HG02798 (cell line): ENCODE measurements around the gene MXD3.
"Not testable (repeated sequence)": the region's sequence is repeated elsewhere in the genome, so short reads cannot be mapped to it uniquely, and the experiment has no call there.

ENCODE experiments used
- ATAC-seq: cut with Tn5 transposase; IDR thresholded peaks from one replicate; pipeline ENCODE4 v1.9.1; 2021; ENCODE audit warnings: mild to moderate bottlenecking; ENCODE audit not compliant: unreplicated experiment, poor library complexity

Gene MXD3

DNA sequence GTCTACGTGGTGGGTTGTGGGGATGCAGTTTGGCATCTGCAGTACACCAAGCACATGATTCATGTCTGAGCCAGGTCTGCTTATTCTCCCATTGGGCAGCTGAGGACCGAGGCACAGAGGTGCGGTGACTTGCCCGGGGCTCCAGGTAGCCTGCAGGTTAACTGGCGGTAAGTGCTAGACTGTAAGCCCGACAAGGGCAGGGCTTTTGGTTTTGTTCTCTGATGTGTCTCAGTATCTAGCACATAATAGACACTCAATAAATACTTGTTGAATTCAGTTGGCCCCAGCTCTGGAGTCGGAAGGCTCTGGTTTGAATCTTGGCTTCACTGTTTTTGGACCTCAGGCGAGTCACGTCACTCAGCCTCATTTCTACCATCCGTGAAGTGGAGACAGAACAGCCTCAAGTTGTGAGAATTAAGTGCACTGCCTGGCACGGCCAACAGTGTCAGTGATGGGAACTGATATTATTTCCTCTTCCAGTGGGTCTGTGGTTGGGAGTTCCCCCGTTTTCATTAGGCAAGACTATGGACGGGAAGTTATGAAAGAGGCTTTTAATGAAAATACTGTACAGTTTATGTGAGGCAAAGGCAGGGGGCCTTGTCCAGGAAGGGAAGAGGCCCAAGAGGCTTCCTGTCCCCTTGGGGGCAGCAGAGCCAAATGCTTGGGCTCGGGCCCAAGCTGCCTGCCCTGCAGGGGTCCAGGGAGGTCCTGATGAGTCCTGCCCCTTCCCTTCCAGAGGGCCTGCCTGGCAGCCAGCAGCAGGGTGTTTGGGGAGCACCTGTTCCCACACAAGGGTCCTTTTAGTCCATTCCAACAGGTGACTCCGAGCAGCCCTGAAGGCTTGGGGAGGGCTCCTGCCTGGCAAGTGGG lies 4.8 kb downstream of the MXD3 start:
- no peak for ATAC-seq

DNA sequence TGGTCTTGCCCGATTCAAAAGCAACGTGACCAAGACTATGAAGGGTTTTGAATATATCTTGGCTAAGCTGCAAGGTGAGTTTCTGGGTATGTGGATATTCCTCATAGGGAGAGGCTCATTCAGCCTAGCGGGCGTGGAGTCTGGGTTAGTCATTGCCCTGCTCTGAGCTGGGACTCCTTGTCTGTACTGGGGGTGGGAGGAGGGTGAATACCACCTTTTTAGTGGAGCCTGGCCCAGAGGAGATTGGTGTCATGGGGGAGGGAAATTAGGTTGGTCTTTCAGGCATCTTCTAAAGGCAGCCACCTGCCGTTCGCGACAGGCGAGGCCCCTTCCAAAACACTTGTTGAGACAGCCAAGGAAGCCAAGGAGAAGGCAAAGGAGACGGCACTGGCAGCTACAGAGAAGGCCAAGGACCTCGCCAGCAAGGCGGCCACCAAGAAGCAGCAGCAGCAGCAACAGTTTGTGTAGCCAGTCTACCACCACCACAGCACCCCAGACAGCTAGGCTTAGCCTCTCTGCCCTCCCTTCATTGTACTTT lies 5.5 kb downstream of the MXD3 start:
- ATAC-seq, result not testable (repeated sequence)

DNA sequence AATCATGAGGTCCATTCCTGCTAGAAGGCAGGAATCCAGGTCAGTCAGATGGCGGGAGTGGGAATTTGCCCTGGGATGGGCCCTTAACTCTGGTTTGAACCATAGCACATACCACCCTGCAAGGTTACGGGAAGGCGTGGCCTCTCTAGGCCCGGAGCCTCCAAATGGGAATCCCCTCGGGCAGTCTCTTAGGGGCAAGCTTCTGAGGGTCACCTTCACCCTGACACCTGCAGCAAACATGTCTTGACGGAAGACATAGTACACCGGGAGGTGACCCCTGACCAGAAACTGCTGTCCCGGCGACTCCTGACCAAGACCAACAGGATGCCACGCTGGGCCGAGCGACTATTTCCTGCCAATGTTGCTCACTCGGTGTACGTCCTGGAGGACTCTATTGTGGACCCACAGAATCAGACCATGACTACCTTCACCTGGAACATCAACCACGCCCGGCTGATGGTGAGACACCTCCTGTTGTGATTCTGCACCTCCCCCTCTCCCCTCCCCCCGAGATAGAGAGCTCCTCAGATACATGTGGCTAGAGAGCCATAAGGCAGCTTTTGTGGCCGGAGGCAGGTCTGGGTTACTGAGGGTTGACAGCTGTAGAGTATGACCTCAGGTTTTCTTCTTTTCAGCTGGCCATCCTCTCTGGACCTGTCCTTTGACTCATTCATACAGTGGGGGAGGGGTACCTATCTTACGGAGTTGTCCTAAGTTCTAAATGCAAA lies 7.1 kb downstream of the MXD3 start:
- ATAC-seq, result no peak

DNA sequence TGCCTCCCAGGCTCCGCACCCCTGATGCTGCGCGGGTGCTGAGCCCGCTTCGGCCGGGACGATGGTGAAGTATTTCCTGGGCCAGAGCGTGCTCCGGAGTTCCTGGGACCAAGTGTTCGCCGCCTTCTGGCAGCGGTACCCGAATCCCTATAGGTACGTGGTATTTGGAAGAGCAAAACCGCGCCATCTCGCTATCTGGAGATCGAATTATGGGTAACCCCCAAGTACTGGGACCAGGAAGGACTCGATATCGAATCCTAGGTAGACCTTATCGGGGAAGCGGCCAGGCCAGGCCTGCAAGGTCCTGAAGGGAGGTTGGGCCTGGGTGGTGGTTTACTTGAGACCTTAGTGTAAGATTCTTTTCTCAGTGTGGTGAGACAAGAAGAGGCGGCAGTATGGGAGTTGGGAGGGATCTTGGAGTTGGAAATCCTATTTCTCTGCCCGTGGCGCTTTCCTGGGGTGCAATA lies 7.7 kb downstream of the MXD3 start:
- no peak for ATAC-seq

DNA sequence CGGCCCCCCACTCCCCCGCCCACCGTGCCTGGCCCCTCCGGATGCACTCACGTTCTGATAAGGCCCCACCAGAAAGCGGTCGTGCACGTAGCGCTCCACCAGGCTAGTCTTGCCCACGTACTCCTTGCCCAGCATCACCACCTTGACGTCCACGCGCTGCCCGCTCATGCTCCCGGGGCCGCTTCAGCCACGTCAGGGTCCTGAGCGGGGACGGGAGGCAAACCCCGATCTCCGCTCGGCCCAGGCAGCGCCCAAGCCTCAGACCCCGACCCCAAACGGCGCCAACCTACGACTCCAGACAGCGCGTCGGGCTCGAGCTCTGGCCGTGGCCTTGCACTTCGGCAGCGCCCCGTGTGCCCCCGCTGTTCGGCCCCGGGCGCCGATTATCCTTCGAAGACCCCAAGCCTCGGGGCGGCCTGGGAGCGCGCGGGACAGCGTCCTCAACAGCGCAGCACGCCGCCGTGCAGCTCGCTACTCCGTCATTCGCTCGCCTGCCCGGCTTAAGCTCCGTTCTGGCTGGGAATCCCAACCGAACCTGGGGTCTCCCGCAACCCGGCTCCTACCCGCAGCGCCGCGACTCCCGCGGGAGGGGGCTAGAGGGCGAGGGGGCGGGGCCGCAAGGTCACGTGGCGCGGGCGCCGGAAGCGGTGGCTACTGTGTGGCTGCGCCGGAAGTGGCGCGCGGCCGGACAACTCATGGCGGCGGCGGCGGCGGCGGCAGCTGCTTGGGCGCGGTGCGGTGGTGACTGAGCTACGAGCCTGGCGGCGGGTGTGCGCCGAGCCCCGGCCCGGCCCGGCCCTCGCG lies 8.4 kb downstream of the MXD3 start, which contains the start of the genes PRELID1 and RAB24:
TSS of gene PRELID1 (plus strand) at position 679 of the 804 bp plus-strand sequence. CDS start 187 bp downstream, outside the sequence.
TSS of gene RAB24 (minus strand) at position 599 of the 804 bp plus-strand sequence. CDS start at position 168, 431 bp downstream.
- peak; percentile 77 for ATAC-seq

DNA sequence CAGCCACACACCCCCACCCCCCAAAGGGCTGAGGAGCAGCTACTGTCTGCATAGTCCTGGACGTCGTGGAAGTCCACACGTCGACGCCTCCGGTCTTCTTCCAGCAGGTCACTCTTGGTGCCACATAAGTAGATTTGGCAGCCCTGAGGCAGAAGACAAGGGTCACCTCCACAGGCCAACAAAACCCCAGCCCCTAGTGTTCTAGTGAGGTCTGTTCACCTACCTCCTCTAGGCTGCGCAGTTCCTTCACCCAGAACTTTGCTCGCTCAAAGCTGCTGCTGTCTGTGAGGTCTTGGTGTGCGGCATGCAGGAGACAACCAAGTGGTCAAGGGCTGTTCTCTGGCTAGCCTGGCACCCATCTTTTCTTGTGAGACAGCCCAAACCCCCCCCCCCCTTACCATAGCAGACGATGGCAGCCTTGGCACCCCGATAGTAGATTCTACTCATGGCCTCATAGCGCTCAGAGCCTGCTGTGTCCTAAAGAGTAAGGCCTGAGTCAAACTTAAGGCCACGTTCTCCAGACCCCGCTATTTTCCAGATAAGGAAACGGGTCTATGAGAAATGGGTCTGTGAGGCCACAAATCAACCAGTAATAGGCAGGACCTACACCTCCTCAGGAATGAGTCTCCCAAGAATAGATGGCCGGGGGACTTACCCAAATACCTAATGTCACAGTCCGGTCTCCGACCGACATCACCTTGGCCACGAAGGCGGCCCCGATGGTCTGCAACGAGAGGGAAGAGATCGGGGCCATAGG lies 9.2 kb downstream of the MXD3 start:
- ATAC-seq, result no peak

DNA sequence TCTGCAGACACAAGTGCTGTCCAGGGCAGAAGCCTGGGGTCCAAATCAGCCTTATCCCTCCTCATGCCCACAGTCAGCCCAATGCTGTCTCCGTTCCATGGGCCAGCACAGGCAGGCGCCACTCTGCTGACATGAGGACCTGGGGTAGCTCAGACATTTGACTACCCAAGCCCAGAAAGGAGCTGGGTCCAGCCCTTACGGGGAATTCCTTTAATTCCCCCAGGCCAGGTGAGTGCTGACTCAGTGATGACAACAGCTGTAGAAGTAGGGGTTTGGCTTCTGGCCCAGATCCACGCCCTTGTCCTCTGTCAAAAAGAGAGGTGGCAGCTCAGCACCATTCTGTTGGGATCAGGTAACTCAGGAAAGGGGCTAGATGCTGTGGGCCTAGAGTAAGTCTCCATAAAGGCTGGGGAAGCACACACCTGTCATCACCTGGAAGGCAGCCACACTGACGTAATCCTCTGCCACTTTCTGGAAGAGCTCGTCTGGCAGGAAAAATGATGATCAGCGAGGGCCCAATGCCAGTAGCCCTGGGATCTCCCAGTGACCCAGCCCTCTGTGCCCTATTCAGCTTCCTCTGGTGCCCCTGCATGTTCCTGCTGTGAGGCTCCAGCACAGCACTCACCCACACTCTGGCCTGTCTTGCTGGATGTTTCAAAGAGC lies 10.1 kb downstream of the MXD3 start:
- no peak for ATAC-seq

DNA sequence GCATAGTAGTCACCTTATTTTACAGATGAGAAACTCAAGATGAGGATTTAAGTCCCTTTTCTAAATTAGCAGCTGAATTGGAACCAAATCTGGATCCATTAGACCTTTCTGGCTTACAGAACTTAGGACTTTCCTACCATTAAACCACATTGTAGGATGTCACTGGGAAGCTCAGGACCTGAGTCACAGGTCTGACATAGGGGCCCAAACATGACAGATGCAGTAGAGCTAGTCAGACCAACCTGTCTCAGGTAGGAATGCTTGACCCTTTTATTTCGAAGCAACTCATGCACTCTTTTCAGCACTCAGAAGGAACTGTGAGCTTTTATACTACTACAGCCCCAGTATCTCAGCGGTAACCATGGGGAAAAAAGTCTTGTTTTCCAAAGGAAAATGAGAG lies 10.7 kb downstream of the MXD3 start:
- ATAC-seq, result no peak

DNA sequence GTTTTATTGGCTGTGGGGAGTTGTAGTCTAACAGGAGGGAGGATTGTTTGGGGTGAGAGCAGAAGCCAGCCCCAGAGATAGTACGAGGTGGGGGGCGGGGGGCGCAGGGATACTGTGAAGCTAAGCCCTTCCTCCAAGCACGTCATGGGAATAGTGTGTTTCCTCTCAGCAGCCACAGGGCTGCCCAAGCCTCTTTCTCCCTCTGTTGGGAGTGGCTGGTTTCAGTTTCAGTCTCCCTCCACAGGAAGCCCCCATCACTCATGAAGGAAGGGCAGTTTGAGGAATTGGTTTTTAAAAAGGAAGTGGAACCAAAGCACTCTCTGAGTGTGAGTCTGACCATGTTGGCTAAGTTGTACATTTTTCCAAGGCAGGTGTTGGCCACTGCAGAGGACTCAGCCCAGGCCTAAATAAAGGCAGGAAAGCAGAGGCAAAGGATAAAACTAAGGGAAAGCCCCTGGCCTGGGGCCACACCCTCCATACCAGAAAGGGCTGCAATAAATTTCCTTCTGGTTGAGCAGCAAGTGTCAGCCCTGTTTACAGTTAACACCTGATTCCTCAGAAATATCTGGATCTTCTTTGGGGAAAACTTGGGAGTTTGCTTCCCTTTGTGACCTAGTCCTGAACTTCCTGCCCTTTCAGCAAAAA lies 11.3 kb downstream of the MXD3 start:
- no peak for ATAC-seq

DNA sequence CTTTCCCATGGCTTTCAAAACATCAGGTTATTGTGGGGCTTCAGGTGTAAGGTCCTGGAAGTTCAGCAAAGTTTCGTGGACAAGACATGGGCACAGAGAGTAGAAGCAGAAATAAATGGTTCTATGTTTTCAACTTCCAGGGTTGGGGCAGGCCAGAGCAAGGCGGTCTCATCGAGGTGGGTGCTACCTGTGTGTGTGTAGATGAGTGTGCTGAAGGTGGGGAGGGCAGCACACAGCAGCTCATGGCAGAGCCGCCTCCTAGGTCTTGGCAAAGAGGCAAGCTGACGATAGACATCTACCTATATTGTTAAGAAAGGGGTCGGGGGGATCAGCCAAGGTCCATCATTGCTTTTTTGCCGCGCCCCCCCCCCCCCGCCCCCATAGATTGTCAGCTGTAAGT lies 12.0 kb downstream of the MXD3 start:
- ATAC-seq, result no peak

DNA sequence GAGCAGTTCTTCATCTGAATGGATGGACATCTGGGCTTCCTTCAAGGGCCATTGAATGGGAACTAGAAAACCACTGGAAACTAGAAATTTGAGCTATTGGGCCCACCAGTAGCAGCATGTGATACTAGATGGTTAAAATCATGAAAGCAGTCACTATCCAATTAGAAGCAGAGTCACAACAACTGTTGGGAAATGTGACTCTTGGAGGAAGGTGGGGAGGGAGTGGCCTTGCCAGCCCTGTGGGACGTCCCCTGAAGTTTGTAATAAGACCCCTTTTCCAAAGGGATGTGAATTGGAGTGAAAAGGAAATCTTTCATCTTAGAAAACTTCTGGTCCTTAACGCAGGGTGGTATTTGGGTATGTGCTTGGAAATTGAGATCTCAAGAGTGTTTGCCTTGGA lies 13.8 kb downstream of the MXD3 start:
- no peak for ATAC-seq

DNA sequence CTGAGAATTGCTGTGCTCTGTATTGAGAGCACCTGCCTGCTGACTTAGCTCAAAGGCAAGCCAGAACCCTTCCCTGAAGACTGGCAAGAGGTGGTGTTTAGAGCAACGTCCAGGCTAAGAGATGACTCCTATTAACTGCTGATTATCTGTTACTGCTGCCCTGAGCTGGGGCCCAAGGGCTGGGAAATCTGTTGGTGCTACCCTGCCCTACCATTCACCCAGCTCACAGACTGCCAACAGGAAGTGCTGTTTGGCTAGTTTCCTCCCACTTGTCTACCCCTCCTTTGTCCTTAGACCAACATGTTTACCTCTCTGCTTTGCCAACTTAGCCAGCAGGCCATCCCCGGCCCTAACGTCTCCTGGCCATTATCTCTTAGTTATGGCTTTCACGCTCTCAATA lies 15.1 kb downstream of the MXD3 start:
- no peak for ATAC-seq

DNA sequence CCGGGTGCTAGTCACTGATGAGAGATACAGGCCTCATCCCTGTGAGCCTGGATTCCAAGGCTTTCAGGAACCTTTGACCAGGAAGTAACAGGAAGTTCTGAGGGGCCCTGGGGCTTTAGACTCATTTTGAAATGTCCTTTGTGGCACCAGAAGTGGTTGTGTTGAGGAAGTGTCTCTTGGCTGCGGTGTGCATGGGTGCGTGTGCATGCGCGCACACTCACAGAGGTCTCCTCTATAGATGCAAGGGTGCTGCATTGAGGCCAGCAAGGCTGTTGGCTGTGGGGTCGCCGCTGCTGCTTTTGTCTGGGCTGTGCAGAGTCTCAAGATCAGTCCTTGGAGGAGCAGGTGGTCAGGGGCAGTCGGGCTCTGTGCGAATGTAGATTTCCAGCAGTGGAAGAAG lies 15.8 kb downstream of the MXD3 start:
- ATAC-seq, result no peak

DNA sequence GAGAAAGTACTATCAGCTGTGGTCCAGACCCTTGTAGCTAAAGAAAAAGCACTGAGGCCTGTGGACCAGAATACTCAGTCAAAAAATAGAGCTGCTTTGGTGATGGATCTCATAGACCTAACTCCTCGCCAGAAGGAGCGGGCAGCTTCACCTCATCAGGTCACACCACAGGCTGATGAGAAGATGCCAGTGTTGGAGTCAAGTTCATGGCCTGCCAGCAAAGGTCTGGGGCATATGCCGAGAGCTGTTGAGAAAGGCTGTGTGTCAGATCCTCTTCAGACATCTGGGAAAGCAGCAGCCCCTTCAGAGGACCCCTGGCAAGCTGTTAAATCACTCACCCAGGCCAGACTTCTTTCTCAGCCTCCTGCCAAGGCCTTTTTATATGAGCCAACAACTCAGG lies 17.1 kb downstream of the MXD3 start:
- no peak for ATAC-seq

DNA sequence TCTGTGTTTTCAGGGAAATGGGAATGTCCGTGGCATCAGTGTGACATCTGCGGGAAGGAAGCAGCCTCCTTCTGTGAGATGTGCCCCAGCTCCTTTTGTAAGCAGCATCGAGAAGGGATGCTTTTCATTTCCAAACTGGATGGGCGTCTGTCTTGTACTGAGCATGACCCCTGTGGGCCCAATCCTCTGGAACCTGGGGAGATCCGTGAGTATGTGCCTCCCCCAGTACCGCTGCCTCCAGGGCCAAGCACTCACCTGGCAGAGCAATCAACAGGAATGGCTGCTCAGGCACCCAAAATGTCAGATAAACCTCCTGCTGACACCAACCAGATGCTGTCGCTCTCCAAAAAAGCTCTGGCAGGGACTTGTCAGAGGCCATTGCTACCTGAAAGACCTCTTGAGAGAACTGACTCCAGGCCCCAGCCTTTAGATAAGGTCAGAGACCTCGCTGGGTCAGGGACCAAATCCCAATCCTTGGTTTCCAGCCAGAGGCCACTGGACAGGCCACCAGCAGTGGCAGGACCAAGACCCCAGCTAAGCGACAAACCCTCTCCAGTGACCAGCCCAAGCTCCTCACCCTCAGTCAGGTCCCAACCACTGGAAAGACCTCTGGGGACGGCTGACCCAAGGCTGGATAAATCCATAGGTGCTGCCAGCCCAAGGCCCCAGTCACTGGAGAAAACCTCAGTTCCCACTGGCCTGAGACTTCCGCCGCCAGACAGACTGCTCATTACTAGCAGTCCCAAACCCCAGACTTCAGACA lies 17.7 kb downstream of the MXD3 start:
- no peak for ATAC-seq

DNA sequence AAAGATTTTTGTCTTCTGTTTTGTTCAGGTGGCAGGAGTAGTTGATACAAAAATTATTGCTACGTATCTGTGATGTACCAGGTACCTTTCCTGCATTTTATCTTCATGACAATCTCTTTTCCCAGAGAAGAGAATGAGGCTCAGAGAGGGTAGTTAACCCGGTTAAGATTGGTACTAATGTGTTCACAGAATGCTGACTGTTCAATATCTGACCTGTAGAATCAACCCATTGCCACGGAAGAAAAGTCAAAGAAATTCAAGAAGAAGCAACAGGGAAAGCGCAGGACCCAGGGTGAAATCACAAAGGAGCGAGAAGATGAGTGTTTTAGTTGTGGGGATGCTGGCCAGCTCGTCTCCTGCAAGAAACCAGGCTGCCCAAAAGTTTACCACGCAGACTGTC lies 20.0 kb downstream of the MXD3 start:
- ATAC-seq, result no peak

DNA sequence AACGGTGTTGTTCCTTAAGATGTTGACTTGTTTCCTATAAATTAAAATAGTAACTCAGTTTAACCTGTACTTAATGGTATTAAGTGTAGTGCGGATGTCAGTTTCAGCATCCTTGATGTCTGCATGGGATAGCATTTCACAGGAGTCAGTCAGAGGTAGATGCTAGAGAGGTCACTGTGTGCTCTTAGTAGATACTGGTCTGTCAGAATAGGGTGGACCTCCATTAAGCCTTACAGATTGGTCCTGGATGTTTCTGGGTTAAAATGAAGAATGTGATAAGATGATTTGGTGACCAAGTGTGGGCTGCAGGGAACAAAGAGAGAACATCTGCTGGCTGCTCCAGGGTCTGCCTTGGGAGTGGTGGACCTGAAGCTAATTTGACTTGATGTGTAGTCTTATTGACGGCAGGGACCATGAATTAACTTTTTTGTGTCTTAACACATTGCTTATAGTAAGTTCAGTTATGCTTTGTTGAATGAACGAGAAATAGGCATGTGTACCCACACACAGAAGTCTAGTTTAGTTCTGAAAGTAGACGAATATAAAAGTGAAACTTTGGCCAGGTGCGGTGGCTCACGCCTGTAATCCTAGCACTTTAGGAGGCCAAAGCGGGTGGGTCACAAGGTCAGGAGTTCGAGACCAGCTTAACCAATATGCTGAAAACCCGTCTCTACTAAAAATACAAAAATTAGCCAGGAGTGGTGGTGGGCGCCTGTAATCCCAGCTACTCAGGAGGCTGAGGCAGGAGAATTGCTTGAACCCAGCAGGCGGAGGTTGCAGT lies 20.7 kb downstream of the MXD3 start:
- ATAC-seq, result no peak
